Measurements from ENCODE around the gene CUL7. TPM values are rescaled to one million over a fixed set of nuclear protein-coding genes. Genes with fewer than 3 reads are reported as not detected.

The CUL7 gene
- total RNA-seq (2021) (22.8 and 32.4 TPM in 2 replicates), Bru-seq, nascent RNA (percentile 64 among the genes with signal in this experiment), BruChase-seq, experiment 1, labeled RNA remaining after a 2-hour chase (percentile 76 among the genes with signal in this experiment), BruChase-seq, experiment 2, labeled RNA remaining after a 6-hour chase (percentile 78 among the genes with signal in this experiment)
- long read RNA-seq, full-length matches to known transcripts = 4 of 19 reads
- long read RNA-seq, partial matches to known transcripts = 7 of 19 reads
- long read RNA-seq, other reads (novel, unspliced or antisense) = 8 of 19 reads

DNA sequence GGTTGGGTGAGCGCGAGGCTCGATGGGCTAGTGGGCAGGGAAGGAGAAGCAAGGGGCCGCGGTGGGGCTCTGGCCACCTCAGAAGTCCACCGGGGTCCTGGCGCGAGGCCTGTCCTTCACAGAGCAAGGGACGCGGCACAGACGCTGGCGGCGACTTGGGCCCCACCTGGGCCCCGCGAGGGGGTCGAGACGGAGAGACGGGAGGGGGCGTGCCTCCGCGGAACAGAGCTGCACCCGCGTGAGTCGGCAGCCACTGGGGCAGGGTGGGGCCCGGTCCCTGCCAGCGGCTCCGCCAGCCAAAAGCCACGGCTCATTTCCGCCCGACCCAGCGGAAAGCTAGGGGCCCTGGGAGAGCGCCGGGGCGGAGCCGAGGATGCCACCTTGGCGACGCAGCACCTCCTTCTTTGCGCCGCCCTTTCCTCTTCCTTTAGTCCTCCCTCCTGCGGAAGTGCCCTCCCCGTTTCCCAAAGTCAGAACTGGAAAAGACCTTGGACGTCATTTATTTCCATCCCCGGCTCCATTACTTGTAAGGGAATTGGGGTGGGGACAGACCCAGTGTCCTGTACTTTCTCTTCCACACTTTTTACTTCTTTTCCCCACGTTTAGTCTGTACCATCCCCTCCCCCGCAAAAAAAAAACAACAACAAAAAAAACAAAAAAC, at the start of gene CUL7:
Gene CUL7, minus strand, starts transcription at position 307 of the 661 bp plus-strand sequence. CDS start 1,063 bp downstream, outside the sequence.
- peaks cover 3% of the 10 kb centered on the region; the same call in 1 of the 2 replicates for H3K36me3 ChIP-seq (ENCODE audit: low read depth)
- no peaks in the 10 kb centered on the region for H3K9me2 ChIP-seq (ENCODE audit: insufficient read depth)
- H3K79me2 ChIP-seq (ENCODE audit: low read depth) = peaks cover 36% of the 10 kb centered on the region
- peak within 1 kb of the TSS; percentile 64 for H3K27ac ChIP-seq
- H2AFZ ChIP-seq = peak within 1 kb of the TSS; percentile 91
- intact Hi-C loops (cut with micrococcal nuclease; ENCODE audit: unreplicated experiment) = no loop called here
- H3F3A ChIP-seq (ENCODE audit: insufficient read depth, low read depth) = peaks cover 18% of the 10 kb centered on the region; the same call in 1 of the 2 replicates
- DNase-seq = peak; percentile 85 to 92
- peak within 1 kb of the TSS; percentile 89 for H3K4me3 ChIP-seq
- peak within 1 kb of the TSS; percentile 99 for H3K4me2 ChIP-seq
- H3K4me1 ChIP-seq (replicated peaks; ENCODE audit: insufficient read depth) = peaks cover 10% of the 10 kb centered on the region
- H4K20me1 ChIP-seq (ENCODE audit: insufficient read depth) = no peaks in the 10 kb centered on the region
- ChIA-PET CTCF (interaction anchor here (0.5 to 0.9 kb wide), 5 partner anchors 46 to 117 kb away, joined by 3 to 8 read pairs (median 5); no protein-coding TSS in a partner anchor), POLR2A (ENCODE audit: unreplicated experiment) (interaction anchor here (0.5 to 1.0 kb wide), 7 partner anchors 69 to 1319 kb away, joined by 3 to 6 read pairs (median 4); partner anchors contain the start of genes ABCC10, CNPY3, PPP2R5D and SRF)
- no peaks in the 10 kb centered on the region for H3K27me3 ChIP-seq (ENCODE audit: insufficient read depth, low read depth)
- no TSS peak for BruUV-seq (replicated peaks)
- no peaks in the 10 kb centered on the region for H3K9me3 ChIP-seq (ENCODE audit: insufficient read depth, low read depth)
- TF ChIP-seq, protein P1, sequence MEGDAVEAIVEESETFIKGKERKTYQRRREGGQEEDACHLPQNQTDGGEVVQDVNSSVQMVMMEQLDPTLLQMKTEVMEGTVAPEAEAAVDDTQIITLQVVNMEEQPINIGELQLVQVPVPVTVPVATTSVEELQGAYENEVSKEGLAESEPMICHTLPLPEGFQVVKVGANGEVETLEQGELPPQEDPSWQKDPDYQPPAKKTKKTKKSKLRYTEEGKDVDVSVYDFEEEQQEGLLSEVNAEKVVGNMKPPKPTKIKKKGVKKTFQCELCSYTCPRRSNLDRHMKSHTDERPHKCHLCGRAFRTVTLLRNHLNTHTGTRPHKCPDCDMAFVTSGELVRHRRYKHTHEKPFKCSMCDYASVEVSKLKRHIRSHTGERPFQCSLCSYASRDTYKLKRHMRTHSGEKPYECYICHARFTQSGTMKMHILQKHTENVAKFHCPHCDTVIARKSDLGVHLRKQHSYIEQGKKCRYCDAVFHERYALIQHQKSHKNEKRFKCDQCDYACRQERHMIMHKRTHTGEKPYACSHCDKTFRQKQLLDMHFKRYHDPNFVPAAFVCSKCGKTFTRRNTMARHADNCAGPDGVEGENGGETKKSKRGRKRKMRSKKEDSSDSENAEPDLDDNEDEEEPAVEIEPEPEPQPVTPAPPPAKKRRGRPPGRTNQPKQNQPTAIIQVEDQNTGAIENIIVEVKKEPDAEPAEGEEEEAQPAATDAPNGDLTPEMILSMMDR (conservative IDR thresholded peaks at IDR 0.05) = 0 out of 2 replicates have a peak, but pooled peaks have one; percentile 15
- no peak for TF ChIP-seq EZH2 (IDR thresholded peaks at IDR 0.05; ENCODE audit: low read depth)

DNA sequence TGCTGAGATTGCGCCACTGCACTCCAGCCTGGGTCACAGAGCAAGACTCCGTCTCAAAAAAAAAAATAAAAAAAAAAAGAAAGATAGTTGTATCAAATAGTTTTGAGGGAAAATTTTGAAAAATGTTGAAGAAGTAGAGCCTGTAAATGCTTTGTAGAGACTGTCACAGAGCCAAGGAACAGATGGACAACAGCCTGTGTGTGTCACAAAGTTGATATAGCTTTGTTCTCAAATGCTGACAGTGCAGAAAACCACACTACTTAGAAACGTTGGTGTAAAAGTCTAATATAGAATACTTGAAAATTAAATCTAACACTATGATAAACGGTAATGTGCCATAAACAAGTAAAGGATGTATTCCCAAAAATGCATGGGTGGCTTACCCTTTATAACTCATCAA, 47.8 kb upstream of the CUL7 start:
- intact Hi-C loops (cut with micrococcal nuclease; ENCODE audit: unreplicated experiment) = no loop called here
- Histone ChIP-seq H3K9me3 (ENCODE audit: insufficient read depth, low read depth) (no peaks in the 10 kb centered on the region), H3K4me2 (no peak overlapping the region), H3K79me2 (ENCODE audit: low read depth) (peaks cover 60% of the 10 kb centered on the region), H3K9me2 (ENCODE audit: insufficient read depth) (no peaks in the 10 kb centered on the region), H3K36me3 (ENCODE audit: low read depth) (no peaks in the 10 kb centered on the region), H4K20me1 (ENCODE audit: insufficient read depth) (no peaks in the 10 kb centered on the region), H3K4me1 (replicated peaks; ENCODE audit: insufficient read depth) (peaks cover 40% of the 10 kb centered on the region), H3K4me3 (no peak overlapping the region), H3K27ac (no peak overlapping the region), H3F3A (ENCODE audit: insufficient read depth, low read depth) (peaks cover 29% of the 10 kb centered on the region), H3K27me3 (ENCODE audit: insufficient read depth, low read depth) (no peaks in the 10 kb centered on the region), H2AFZ (no peak overlapping the region)
- ChIA-PET POLR2A (ENCODE audit: unreplicated experiment) (no interaction called here), CTCF (no interaction called here)
- no TSS peak for BruUV-seq (replicated peaks)
- no peak for TF ChIP-seq EZH2 (IDR thresholded peaks at IDR 0.05; ENCODE audit: low read depth)
- TF ChIP-seq, protein P1 (conservative IDR thresholded peaks at IDR 0.05) = no peak
- DNase-seq = no peak

- no peaks in the 10 kb centered on the region for H3K36me3 ChIP-seq (ENCODE audit: low read depth)
- H4K20me1 ChIP-seq (ENCODE audit: insufficient read depth) = no peaks in the 10 kb centered on the region
- peaks cover 51% of the 10 kb centered on the region for H3K4me1 ChIP-seq (replicated peaks; ENCODE audit: insufficient read depth)
- peaks cover 68% of the 10 kb centered on the region for H3K79me2 ChIP-seq (ENCODE audit: low read depth)
- DNase-seq = peak in 1 of 2 experiments; percentile 70
- H3F3A ChIP-seq (ENCODE audit: insufficient read depth, low read depth) = peaks cover 34% of the 10 kb centered on the region
- no peak for TF ChIP-seq EZH2 (IDR thresholded peaks at IDR 0.05; ENCODE audit: low read depth)
- TF ChIP-seq, protein P1 (conservative IDR thresholded peaks at IDR 0.05) = no peak
- H3K27me3 ChIP-seq (ENCODE audit: insufficient read depth, low read depth) = no peaks in the 10 kb centered on the region
- H3K27ac ChIP-seq = peak overlapping the region; percentile 89
- ChIA-PET POLR2A (ENCODE audit: unreplicated experiment) (interaction anchor here (1.1 kb wide), 1 partner anchor 21 kb away, joined by 5 read pairs; no protein-coding TSS in a partner anchor), CTCF (interaction anchor here (0.8 kb wide), 1 partner anchor 118 kb away, joined by 16 read pairs; the partner anchor contains the start of gene PEX6)
- H3K4me2 ChIP-seq = peak overlapping the region; percentile 80
- no peaks in the 10 kb centered on the region for H3K9me2 ChIP-seq (ENCODE audit: insufficient read depth)
- H3K4me3 ChIP-seq = peak overlapping the region; percentile 40; the same call in 1 of the 2 replicates
- no TSS peak for BruUV-seq (replicated peaks)
- no peaks in the 10 kb centered on the region for H3K9me3 ChIP-seq (ENCODE audit: insufficient read depth, low read depth)
- intact Hi-C loops (cut with micrococcal nuclease; ENCODE audit: unreplicated experiment) = loop anchor here (1.0 to 2.0 kb wide), 2 partner anchors 21 to 168 kb away; partner anchors contain the start of genes CNPY3 and PTK7
- H2AFZ ChIP-seq = no peak overlapping the region
These were observed 43.9 kb upstream of the CUL7 start for GRCh38 chr6:43097502-43097901.

Measured in PC-9 (cell line).